GM13977 (cell line): ENCODE data around the gene UBE4B.

Source experiments
- DNase-seq: peaks from one replicate; pipeline ENCODE4 v3.0.0; 2012; ENCODE audit warnings: low spot score
- in situ Hi-C: fragments of 300-500 bp; cut with MboI; formaldehyde crosslinking; loops from one replicate; pipeline ENCODE4 v1.12.0; 2022; ENCODE audit warnings: low sequenced_read_pairs, low pct_unique_long_range_greater_than_20kb, mixed read lengths, inconsistent platforms; ENCODE audit not compliant: unreplicated experiment
- TF ChIP-seq, protein P1 (sequence below): IDR thresholded peaks from 2 replicates; pipeline ENCODE4 v1.5.1; 2012; ENCODE audit warnings: mild to moderate bottlenecking, control low read depth; ENCODE audit not compliant: insufficient read depth; ENCODE audit errors: extremely low read depth, missing control alignments

Gene UBE4B

DNA sequence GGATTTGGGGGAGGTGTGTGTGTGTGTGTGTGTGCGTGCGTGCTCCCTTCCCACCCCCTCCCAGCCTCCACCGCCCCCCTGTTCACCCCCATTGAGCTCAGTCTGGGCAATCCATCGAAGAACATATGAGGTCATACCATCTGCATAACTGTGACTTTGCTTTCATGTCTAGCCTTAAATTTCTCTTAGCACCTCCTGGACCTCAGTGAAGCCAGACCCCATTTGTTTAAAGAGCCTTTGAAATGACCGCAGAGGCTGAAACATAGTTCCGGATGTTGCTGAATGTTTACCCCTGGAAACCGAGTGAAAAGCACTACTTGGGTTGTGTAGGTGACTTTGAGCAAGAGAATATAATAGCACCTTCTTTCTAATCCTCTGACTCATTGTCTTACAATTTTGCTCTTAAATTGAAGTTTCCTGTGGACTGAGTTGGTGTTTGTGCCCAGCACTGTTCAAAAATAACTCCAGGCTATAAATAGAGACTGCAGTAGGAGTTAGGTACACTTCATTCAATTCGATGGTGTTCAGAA lies 75.4 kb downstream of the UBE4B start:
- in situ Hi-C loops: no loop called here
- TF ChIP-seq, protein P1, sequence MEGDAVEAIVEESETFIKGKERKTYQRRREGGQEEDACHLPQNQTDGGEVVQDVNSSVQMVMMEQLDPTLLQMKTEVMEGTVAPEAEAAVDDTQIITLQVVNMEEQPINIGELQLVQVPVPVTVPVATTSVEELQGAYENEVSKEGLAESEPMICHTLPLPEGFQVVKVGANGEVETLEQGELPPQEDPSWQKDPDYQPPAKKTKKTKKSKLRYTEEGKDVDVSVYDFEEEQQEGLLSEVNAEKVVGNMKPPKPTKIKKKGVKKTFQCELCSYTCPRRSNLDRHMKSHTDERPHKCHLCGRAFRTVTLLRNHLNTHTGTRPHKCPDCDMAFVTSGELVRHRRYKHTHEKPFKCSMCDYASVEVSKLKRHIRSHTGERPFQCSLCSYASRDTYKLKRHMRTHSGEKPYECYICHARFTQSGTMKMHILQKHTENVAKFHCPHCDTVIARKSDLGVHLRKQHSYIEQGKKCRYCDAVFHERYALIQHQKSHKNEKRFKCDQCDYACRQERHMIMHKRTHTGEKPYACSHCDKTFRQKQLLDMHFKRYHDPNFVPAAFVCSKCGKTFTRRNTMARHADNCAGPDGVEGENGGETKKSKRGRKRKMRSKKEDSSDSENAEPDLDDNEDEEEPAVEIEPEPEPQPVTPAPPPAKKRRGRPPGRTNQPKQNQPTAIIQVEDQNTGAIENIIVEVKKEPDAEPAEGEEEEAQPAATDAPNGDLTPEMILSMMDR: no peak
- DNase-seq: no peak

DNA sequence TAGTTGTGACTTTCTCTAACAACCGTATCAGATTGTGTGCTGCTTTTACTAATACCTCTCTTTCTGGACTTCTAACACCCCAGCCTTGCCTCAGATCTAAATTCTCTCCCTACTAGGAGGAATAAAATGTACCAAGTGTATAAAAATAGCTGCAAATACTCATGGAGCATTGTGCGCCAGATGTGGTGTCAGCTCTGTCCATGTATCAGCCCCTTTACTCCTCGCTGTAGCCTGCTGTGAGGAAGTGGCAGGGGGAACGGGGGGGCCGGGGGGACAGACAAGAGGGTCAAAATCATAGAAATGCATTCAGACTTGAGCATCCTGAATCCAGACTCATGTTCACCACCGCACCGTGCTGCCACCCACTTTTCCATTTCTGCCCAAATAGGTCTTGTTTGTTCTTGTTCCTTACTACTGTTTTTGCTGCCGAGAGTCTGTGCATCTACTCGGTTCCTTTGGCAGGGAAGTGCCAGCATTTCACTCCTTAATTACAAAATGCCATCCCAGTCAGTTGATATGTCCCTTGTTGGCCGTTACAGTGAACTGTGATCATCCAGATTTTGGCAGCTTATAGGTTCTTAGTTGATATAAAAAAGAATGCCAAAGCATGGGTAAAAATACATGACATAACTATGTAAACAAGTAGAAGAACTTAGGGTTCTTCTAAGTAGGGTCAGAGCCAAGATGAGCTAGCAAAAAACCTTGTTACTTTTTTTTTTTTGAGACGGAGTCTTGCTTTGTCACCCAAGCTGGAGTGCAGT lies 76.4 kb downstream of the UBE4B start:
- in situ Hi-C loops: no loop called here
- no peak for DNase-seq
- TF ChIP-seq, protein P1: no peak

DNA sequence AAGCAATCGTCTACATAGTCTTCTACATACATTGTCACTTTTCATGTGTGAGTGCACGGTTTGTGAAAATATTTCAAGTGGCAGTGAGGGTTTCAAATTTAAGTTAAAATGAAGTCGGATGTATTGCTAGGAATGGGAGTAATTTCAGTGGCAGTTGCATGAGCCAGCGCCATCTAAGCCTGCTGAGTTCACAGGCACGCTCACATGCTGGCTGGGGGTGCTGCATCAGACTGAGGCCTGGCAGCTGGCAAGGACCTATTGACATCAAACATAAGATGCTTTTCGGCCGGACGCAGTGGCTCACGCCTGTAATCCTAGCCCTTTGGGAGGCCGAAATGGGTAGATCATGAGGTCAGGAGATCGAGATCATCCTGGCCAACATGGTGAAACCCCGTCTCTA lies 80.7 kb downstream of the UBE4B start:
- in situ Hi-C loops: no loop called here
- no peak for DNase-seq
- TF ChIP-seq, protein P1: no peak

DNA sequence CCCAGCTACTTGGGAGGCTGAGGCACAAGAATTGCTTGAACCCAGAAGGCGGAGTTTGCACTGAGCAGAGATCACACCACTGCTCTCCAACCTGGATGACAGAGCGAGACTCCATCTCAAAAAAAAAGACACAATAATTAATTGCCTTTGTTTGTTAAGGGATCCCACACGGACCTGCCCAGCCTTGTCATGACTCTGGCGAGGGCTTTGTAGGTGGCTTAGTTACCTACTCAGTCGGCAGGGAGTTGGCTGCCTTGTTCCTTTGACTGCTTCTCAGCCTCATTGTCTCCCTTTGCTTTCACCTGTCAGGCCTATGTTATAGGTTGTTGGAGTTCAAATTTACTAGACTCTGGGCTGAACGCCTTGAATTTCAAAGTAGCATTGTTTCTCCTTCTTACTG lies 82.0 kb downstream of the UBE4B start:
- in situ Hi-C loops: no loop called here
- TF ChIP-seq, protein P1: no peak
- DNase-seq: no peak

DNA sequence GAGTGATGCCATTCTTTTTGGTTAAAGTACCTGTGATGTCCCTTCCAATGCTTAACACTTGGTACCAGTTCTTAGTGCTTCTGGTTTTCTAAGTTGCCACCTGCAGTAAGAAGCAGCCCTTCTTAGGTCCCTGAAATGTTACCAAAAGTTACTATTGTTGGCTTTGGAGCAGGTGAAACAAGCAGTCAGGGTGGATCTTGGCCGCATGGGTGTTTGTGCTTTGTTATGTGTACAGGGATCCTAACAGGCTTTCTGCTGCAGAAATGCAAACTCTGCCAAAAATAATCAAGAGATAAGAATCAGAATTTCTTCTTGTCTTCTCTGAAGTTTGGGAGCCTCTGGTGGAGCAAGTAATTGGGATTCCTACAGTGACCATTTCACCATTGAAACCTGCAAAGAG lies 84.4 kb downstream of the UBE4B start:
- TF ChIP-seq, protein P1: no peak
- DNase-seq: no peak
- in situ Hi-C loops: no loop called here

DNA sequence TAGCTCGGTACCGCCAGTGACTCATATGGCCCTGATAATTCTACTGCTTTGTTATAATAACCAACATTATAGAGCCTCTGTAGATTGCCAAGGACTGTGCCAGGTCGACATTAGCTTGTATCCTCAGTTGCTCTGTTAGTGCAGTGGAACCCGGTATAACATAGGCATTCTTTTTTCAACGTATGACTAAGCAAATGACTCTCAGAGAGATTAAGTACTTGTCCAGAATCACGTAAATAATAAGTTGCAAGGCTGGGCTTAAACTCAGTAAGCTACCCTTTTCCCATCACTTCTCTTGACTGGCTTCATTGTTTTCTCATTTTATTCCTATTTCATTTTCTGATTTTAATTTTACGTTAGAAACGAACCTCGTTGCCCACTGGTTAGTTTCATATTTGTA lies 85.1 kb downstream of the UBE4B start:
- in situ Hi-C loops: no loop called here
- DNase-seq: no peak
- TF ChIP-seq, protein P1: no peak

DNA sequence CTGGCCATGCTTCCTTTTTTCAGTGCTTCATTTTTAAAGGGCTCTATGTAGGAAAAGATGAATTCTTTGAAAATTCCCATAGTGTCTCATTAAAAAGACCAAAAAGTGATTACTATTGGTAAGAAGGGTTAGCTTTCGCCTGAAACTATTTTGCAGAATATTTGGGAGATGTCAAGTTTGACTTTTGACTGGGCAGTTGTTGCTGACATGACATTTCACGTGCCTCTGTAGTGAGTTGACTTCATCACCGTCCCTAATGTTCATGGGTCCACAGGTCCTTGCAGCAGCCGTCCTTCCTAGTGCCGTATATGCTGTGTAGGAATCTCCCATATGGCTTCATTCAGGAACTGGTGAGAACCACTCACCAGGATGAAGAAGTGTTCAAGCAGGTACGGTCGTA lies 88.9 kb downstream of the UBE4B start:
- TF ChIP-seq, protein P1: no peak
- DNase-seq: no peak
- in situ Hi-C loops: no loop called here
